ENCODE measurements around the gene FBXO21.
"Not testable (repeated sequence)": the region's sequence is repeated elsewhere in the genome, so short reads cannot be mapped to it uniquely, and the experiment has no call there.

Gene FBXO21

GRCh38 chr12:117202033-117202432 is 11.8 kb upstream of the FBXO21 start:
- no peak for DNase-seq (ENCODE audit: low read depth)

- not testable (repeated sequence) for DNase-seq (ENCODE audit: low read depth)
Measured at GRCh38 chr12:117199956-117200744, 9.9 kb upstream of the FBXO21 start.

- DNase-seq (ENCODE audit: low read depth): not testable (repeated sequence)
Measured at GRCh38 chr12:117196334-117196733, 6.1 kb upstream of the FBXO21 start.

GRCh38 chr12:117195027-117195426 is 4.8 kb upstream of the FBXO21 start:
- DNase-seq (ENCODE audit: low read depth): not testable (repeated sequence)

GRCh38 chr12:117193903-117194302 is 3.6 kb upstream of the FBXO21 start:
- no peak for DNase-seq (ENCODE audit: low read depth)

GRCh38 chr12:117192581-117192980 is 2.3 kb upstream of the FBXO21 start:
- DNase-seq (ENCODE audit: low read depth): not testable (repeated sequence)

GRCh38 chr12:117192057-117192456 is 1.8 kb upstream of the FBXO21 start:
- DNase-seq (ENCODE audit: low read depth): no peak

GRCh38 chr12:117189725-117190209 is 503 bp downstream of the FBXO21 start:
- DNase-seq (ENCODE audit: low read depth): peak; percentile 16

GRCh38 chr12:117188961-117189724 is 1.1 kb downstream of the FBXO21 start:
- DNase-seq (ENCODE audit: low read depth): no peak

GRCh38 chr12:117188121-117188665 is 2.1 kb downstream of the FBXO21 start:
- DNase-seq (ENCODE audit: low read depth): no peak

- no peak for DNase-seq (ENCODE audit: low read depth)
Measured at GRCh38 chr12:117187421-117187820, 2.8 kb downstream of the FBXO21 start.

GRCh38 chr12:117182866-117183265 is 7.4 kb downstream of the FBXO21 start:
- DNase-seq (ENCODE audit: low read depth): no peak

GRCh38 chr12:117181468-117181843 is 8.8 kb downstream of the FBXO21 start:
- not testable (repeated sequence) for DNase-seq (ENCODE audit: low read depth)

- DNase-seq (ENCODE audit: low read depth): no peak
Measured at GRCh38 chr12:117180758-117181467, 9.4 kb downstream of the FBXO21 start.

GRCh38 chr12:117178745-117179144 is 11.5 kb downstream of the FBXO21 start:
- no peak for DNase-seq (ENCODE audit: low read depth)

GRCh38 chr12:117178301-117178700 is 12.0 kb downstream of the FBXO21 start:
- DNase-seq (ENCODE audit: low read depth): no peak

GRCh38 chr12:117172168-117172567 is 18.1 kb downstream of the FBXO21 start:
- DNase-seq (ENCODE audit: low read depth): no peak

- no peak for DNase-seq (ENCODE audit: low read depth)
Measured at GRCh38 chr12:117171499-117172162, 18.6 kb downstream of the FBXO21 start.

- no peak for DNase-seq (ENCODE audit: low read depth)
Measured at GRCh38 chr12:117169548-117169947, 20.7 kb downstream of the FBXO21 start.

- no peak for DNase-seq (ENCODE audit: low read depth)
Measured at GRCh38 chr12:117168976-117169375, 21.3 kb downstream of the FBXO21 start.

GRCh38 chr12:117167769-117168168 is 22.5 kb downstream of the FBXO21 start:
- no peak for DNase-seq (ENCODE audit: low read depth)

- no peak for DNase-seq (ENCODE audit: low read depth)
Measured at GRCh38 chr12:117166107-117166506, 24.2 kb downstream of the FBXO21 start.
